ENCODE measurements around the gene PCYT1B.
"Not testable (repeated sequence)": the region's sequence is repeated elsewhere in the genome, so short reads cannot be mapped to it uniquely, and the experiment has no call there.

PCYT1B gene

GRCh38 chrX:24646745-24647182, 383 bp downstream of the PCYT1B start:
- no peak for DNase-seq (ENCODE audit: low read depth in 2 of 3, low spot score in 1 of 3)

GRCh38 chrX:24646006-24646405, 1.1 kb downstream of the PCYT1B start:
- DNase-seq (ENCODE audit: low read depth in 2 of 3, low spot score in 1 of 3), result no peak

GRCh38 chrX:24643116-24643515, 4.0 kb downstream of the PCYT1B start:
- DNase-seq (ENCODE audit: low read depth in 2 of 3, low spot score in 1 of 3), result no peak

GRCh38 chrX:24629701-24630100, 17.4 kb downstream of the PCYT1B start:
- DNase-seq (ENCODE audit: low read depth in 2 of 3, low spot score in 1 of 3), result no peak

GRCh38 chrX:24619647-24620046, 27.5 kb downstream of the PCYT1B start:
- DNase-seq (ENCODE audit: low read depth in 2 of 3, low spot score in 1 of 3), result no peak

GRCh38 chrX:24610516-24610915, 36.6 kb downstream of the PCYT1B start:
- no peak for DNase-seq (ENCODE audit: low read depth in 2 of 3, low spot score in 1 of 3)

- DNase-seq (ENCODE audit: low read depth in 2 of 3, low spot score in 1 of 3), result no peak
Observed at GRCh38 chrX:24607616-24608015, 39.5 kb downstream of the PCYT1B start.

GRCh38 chrX:24605941-24606340, 41.2 kb downstream of the PCYT1B start:
- not testable (repeated sequence) for DNase-seq (ENCODE audit: low read depth in 2 of 3, low spot score in 1 of 3)

GRCh38 chrX:24603191-24603590, 44.0 kb downstream of the PCYT1B start:
- DNase-seq (ENCODE audit: low read depth in 2 of 3, low spot score in 1 of 3), result no peak

- no peak for DNase-seq (ENCODE audit: low read depth in 2 of 3, low spot score in 1 of 3)
Observed at GRCh38 chrX:24601858-24602257, 45.3 kb downstream of the PCYT1B start.

- no peak for DNase-seq (ENCODE audit: low read depth in 2 of 3, low spot score in 1 of 3)
Observed at GRCh38 chrX:24594501-24594900, 52.6 kb downstream of the PCYT1B start.

GRCh38 chrX:24590111-24590510, 57.0 kb downstream of the PCYT1B start:
- DNase-seq (ENCODE audit: low read depth in 2 of 3, low spot score in 1 of 3), result no peak

GRCh38 chrX:24577091-24577490, 70.1 kb downstream of the PCYT1B start:
- no peak for DNase-seq (ENCODE audit: low read depth in 2 of 3, low spot score in 1 of 3)

- no peak for DNase-seq (ENCODE audit: low read depth in 2 of 3, low spot score in 1 of 3)
Observed at GRCh38 chrX:24575496-24575895, 71.7 kb downstream of the PCYT1B start.

- DNase-seq (ENCODE audit: low read depth in 2 of 3, low spot score in 1 of 3), result no peak
Observed at GRCh38 chrX:24574743-24575142, 72.4 kb downstream of the PCYT1B start.

GRCh38 chrX:24567169-24567568, 80.0 kb downstream of the PCYT1B start:
- no peak for DNase-seq (ENCODE audit: low read depth in 2 of 3, low spot score in 1 of 3)

GRCh38 chrX:24566240-24566639, 80.9 kb downstream of the PCYT1B start:
- no peak for DNase-seq (ENCODE audit: low read depth in 2 of 3, low spot score in 1 of 3)

GRCh38 chrX:24563291-24564010, 83.7 kb downstream of the PCYT1B start:
- DNase-seq (ENCODE audit: low read depth in 2 of 3, low spot score in 1 of 3), result no peak

GRCh38 chrX:24561121-24561520, 86.0 kb downstream of the PCYT1B start:
- DNase-seq (ENCODE audit: low read depth in 2 of 3, low spot score in 1 of 3), result no peak

GRCh38 chrX:24553011-24553410, 94.1 kb downstream of the PCYT1B start:
- DNase-seq (ENCODE audit: low read depth in 2 of 3, low spot score in 1 of 3), result no peak

GRCh38 chrX:24550166-24550565, 97.0 kb downstream of the PCYT1B start:
- no peak for DNase-seq (ENCODE audit: low read depth in 2 of 3, low spot score in 1 of 3)

- DNase-seq (ENCODE audit: low read depth in 2 of 3, low spot score in 1 of 3), result no peak
Observed at GRCh38 chrX:24547961-24548360, 99.2 kb downstream of the PCYT1B start.

- no peak for DNase-seq (ENCODE audit: low read depth in 2 of 3, low spot score in 1 of 3)
Observed at GRCh38 chrX:24542756-24543155, 104.4 kb downstream of the PCYT1B start.
